GM23338 (cell line): Measurements from ENCODE around the gene NKX3-2. TPM values are rescaled to one million over a fixed set of nuclear protein-coding genes. Genes with fewer than 3 reads are reported as not detected.
A peak's percentile ranks its signal among the peaks of the same experiment; 100 is the strongest.

Source experiments
- ATAC-seq: fragments of 200-7000 bp; cut with Tn5 transposase; 3 replicates; pipeline ENCODE4 v1.9.1; 2020
- DNase-seq: peaks from one replicate; pipeline ENCODE4 v3.0.0-alpha.2; 2015; ENCODE audit warnings: low spot score
- H2AFZ ChIP-seq: fragments of 200-600 bp; sonication (generic); 2 replicates; pipeline ENCODE4 v1.8.0; 2016; ENCODE audit warnings: antibody characterized with exemption, mild to moderate bottlenecking, moderate library complexity
- H3F3A ChIP-seq: fragments of 200-600 bp; sonication (generic); replicated peaks from 2 replicates; pipeline ENCODE4 v1.8.0; 2017; ENCODE audit warnings: antibody characterized with exemption, mixed run types, low read depth
- H3K27ac ChIP-seq: fragments of 200-600 bp; sonication (generic); 2 replicates; pipeline ENCODE4 v1.6.1; 2016; ENCODE audit warnings: low read depth
- H3K27me3 ChIP-seq: fragments of 200-600 bp; sonication (generic); 2 replicates; pipeline ENCODE4 v1.8.0; 2016; ENCODE audit warnings: mild to moderate bottlenecking, mixed run types, moderate library complexity; ENCODE audit not compliant: insufficient read depth
- H3K36me3 ChIP-seq: fragments of 200-600 bp; sonication (generic); 2 replicates; pipeline ENCODE4 v1.8.0; 2016; ENCODE audit warnings: mild to moderate bottlenecking; ENCODE audit not compliant: insufficient read depth
- H3K4me1 ChIP-seq: fragments of 200-600 bp; sonication (generic); 2 replicates; pipeline ENCODE4 v1.8.0; 2016; ENCODE audit warnings: mild to moderate bottlenecking, moderate library complexity; ENCODE audit not compliant: insufficient read depth
- H3K4me2 ChIP-seq: fragments of 200-600 bp; sonication (generic); 2 replicates; pipeline ENCODE4 v1.7.1; 2017; ENCODE audit warnings: mixed run types
- H3K4me3 ChIP-seq: fragments of 200-600 bp; sonication (generic); 2 replicates; pipeline ENCODE4 v1.6.1; 2016; ENCODE audit warnings: mixed run types
- H3K79me2 ChIP-seq: fragments of 200-600 bp; sonication (generic); replicated peaks from 2 replicates; pipeline ENCODE4 v1.8.0; 2017; ENCODE audit warnings: mild to moderate bottlenecking; ENCODE audit not compliant: insufficient read depth
- H3K9me2 ChIP-seq: fragments of 200-600 bp; sonication (generic); 2 replicates; pipeline ENCODE4 v1.8.0; 2017; ENCODE audit not compliant: insufficient read depth
- H4K20me1 ChIP-seq: fragments of 200-600 bp; sonication (generic); replicated peaks from 2 replicates; pipeline ENCODE4 v1.8.0; 2017; ENCODE audit warnings: mild to moderate bottlenecking; ENCODE audit not compliant: insufficient read depth
- H3K27ac Mint-ChIP-seq: 2 replicates; pipeline ENCODE4 v1.8.0; 2020; ENCODE audit warnings: inconsistent platforms, mild to moderate bottlenecking, moderate library complexity, mixed read lengths
- H3K27me3 Mint-ChIP-seq: 3 replicates; pipeline ENCODE4 v1.8.0; 2022; ENCODE audit warnings: low read depth, mild to moderate bottlenecking, moderate library complexity, mixed read lengths, inconsistent platforms; ENCODE audit not compliant: insufficient read depth, poor library complexity
- H3K36me3 Mint-ChIP-seq: 3 replicates; pipeline ENCODE4 v1.8.0; 2021; ENCODE audit warnings: low read depth, mild to moderate bottlenecking, inconsistent platforms, moderate library complexity, mixed read lengths
- H3K4me1 Mint-ChIP-seq: 3 replicates; pipeline ENCODE4 v1.8.0; 2020; ENCODE audit warnings: mild to moderate bottlenecking, inconsistent platforms, mixed read lengths
- H3K4me3 Mint-ChIP-seq: 3 replicates; pipeline ENCODE4 v1.8.0; 2021; ENCODE audit warnings: moderate library complexity, mild to moderate bottlenecking, inconsistent platforms, mixed read lengths
- H3K9me3 Mint-ChIP-seq: 3 replicates; pipeline ENCODE4 v1.8.0; 2020; ENCODE audit warnings: moderate library complexity, mild to moderate bottlenecking, inconsistent platforms, mixed read lengths
- CREB1 ChIP-seq: fragments of 250-450 bp; sonication (Bioruptor Pico); IDR thresholded peaks from 2 replicates; pipeline ENCODE4 v1.5.0; 2020; ENCODE audit warnings: low read depth, mild to moderate bottlenecking, moderate library complexity
- EZH2 ChIP-seq: fragments of 200-600 bp; sonication (generic); IDR thresholded peaks from one replicate; pipeline ENCODE4 v1.8.0; 2017; ENCODE audit warnings: antibody characterized with exemption, mild to moderate bottlenecking, low read depth; ENCODE audit not compliant: unreplicated experiment
- EZH2phosphoT487 ChIP-seq: fragments of 200-600 bp; sonication (generic); IDR thresholded peaks from one replicate; pipeline ENCODE4 v1.8.1; 2018; ENCODE audit warnings: antibody characterized with exemption; ENCODE audit not compliant: unreplicated experiment
- NANOG ChIP-seq: IDR thresholded peaks from 2 replicates; pipeline ENCODE4 v1.6.1; 2016; ENCODE audit warnings: antibody characterized with exemption, borderline replicate concordance
- POLR2AphosphoS5 ChIP-seq: IDR thresholded peaks from 2 replicates; pipeline ENCODE4 v1.6.1; 2016; ENCODE audit warnings: antibody characterized with exemption, low read depth
- STAT1 ChIP-seq: IDR thresholded peaks from one replicate; pipeline ENCODE4 v1.6.1; 2016; ENCODE audit warnings: antibody characterized with exemption; ENCODE audit not compliant: unreplicated experiment
- ZNF114 ChIP-seq: fragments of 250-450 bp; sonication (Bioruptor Pico); IDR thresholded peaks from 2 replicates; pipeline ENCODE4 v1.5.0; 2020; ENCODE audit warnings: mild to moderate bottlenecking, moderate library complexity
- ZNF331 ChIP-seq: fragments of 250-450 bp; sonication (Bioruptor Pico); IDR thresholded peaks from 2 replicates; pipeline ENCODE4 v1.5.0; 2020; ENCODE audit warnings: low read depth, mild to moderate bottlenecking, moderate library complexity
- polyA plus RNA-seq: library from polyadenylated mRNA; unstranded; fragments of >200 nt; fragmentation: Nextera tagmentation; extraction: Ambion mirVana; gene quantifications from 2 replicates; pipeline ENCODE4 v1.2.1, GENCODE V29; 2016
- total RNA-seq: library from RNA; depleted of rRNA; stranded (reverse); fragments of >200 nt; shearing (Covaris generic); gene quantifications from 2 replicates; pipeline ENCODE4 v1.2.3, GENCODE V29; 2014
- TF ChIP-seq, protein P1 (sequence below): IDR thresholded peaks from one replicate; pipeline ENCODE4 v1.6.1; 2018; ENCODE audit warnings: antibody characterized with exemption; ENCODE audit not compliant: unreplicated experiment
- TF ChIP-seq, protein P2 (sequence below), 2 experiments: fragments of 200-600 bp in 1 of 2; sonication (generic) in 1 of 2; conservative IDR thresholded peaks; 2 replicates each; pipeline versions ENCODE4 v1.5.1 to v1.6.1; 2016 to 2017; ENCODE audit warnings: antibody characterized with exemption in 2 of 2, low read depth in 2 of 2, mild to moderate bottlenecking in 2 of 2, moderate library complexity in 1 of 2
- TF ChIP-seq, protein P3 (sequence below): IDR thresholded peaks from 2 replicates; pipeline ENCODE4 v1.6.1; 2016; ENCODE audit warnings: antibody characterized with exemption

Gene NKX3-2
- total and polyA plus RNA-seq, 2 experiments from 2014 or later, result 0.14 TPM; not detected in 1

DNA sequence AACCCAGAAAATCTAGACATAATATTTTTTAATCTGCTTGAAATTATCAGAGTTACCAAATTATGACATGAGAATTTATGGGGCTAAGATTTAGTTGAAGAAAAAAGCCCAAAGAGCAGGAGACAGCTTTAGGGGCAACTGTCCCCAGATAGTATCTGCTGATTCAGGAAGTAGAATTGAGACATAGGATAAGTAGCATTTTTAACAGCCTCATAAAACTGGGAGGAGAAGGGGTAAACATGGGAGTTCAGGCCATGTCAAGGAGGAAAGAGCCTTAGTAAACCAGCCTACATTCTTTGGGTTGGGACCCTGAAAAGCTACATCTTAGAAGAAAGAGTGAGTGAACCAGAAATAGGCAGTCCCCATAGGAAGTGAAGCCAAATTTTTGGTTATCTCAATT is 50.5 kb downstream of the NKX3-2 start:
- H2AFZ ChIP-seq, result 0 out of 2 replicates have a peak overlapping the region, but pooled peaks have one; percentile 29
- Mint-ChIP-seq H3K9me3 (no peaks in the 10 kb centered on the region), H3K27me3 (no peaks in the 10 kb centered on the region), H3K27ac (no peak overlapping the region), H3K4me1 (no peaks in the 10 kb centered on the region; the same call in 1 of the 3 replicates), H3K36me3 (no peaks in the 10 kb centered on the region), H3K4me3 (no peak overlapping the region)
- no peaks in the 10 kb centered on the region for H3K4me1 ChIP-seq
- no peak overlapping the region for H3K4me2 ChIP-seq
- H4K20me1 ChIP-seq, result no peaks in the 10 kb centered on the region
- H3F3A ChIP-seq, result no peaks in the 10 kb centered on the region
- H3K36me3 ChIP-seq, result no peaks in the 10 kb centered on the region
- H3K4me3 ChIP-seq, result no peak overlapping the region
- no peak for DNase-seq
- H3K79me2 ChIP-seq, result no peaks in the 10 kb centered on the region
- H3K27me3 ChIP-seq, result no peaks in the 10 kb centered on the region
- no peak for ATAC-seq
- H3K9me2 ChIP-seq, result no peaks in the 10 kb centered on the region
- TF ChIP-seq, protein P1, sequence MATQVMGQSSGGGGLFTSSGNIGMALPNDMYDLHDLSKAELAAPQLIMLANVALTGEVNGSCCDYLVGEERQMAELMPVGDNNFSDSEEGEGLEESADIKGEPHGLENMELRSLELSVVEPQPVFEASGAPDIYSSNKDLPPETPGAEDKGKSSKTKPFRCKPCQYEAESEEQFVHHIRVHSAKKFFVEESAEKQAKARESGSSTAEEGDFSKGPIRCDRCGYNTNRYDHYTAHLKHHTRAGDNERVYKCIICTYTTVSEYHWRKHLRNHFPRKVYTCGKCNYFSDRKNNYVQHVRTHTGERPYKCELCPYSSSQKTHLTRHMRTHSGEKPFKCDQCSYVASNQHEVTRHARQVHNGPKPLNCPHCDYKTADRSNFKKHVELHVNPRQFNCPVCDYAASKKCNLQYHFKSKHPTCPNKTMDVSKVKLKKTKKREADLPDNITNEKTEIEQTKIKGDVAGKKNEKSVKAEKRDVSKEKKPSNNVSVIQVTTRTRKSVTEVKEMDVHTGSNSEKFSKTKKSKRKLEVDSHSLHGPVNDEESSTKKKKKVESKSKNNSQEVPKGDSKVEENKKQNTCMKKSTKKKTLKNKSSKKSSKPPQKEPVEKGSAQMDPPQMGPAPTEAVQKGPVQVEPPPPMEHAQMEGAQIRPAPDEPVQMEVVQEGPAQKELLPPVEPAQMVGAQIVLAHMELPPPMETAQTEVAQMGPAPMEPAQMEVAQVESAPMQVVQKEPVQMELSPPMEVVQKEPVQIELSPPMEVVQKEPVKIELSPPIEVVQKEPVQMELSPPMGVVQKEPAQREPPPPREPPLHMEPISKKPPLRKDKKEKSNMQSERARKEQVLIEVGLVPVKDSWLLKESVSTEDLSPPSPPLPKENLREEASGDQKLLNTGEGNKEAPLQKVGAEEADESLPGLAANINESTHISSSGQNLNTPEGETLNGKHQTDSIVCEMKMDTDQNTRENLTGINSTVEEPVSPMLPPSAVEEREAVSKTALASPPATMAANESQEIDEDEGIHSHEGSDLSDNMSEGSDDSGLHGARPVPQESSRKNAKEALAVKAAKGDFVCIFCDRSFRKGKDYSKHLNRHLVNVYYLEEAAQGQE, result no peak
- TF ChIP-seq, protein P2, sequence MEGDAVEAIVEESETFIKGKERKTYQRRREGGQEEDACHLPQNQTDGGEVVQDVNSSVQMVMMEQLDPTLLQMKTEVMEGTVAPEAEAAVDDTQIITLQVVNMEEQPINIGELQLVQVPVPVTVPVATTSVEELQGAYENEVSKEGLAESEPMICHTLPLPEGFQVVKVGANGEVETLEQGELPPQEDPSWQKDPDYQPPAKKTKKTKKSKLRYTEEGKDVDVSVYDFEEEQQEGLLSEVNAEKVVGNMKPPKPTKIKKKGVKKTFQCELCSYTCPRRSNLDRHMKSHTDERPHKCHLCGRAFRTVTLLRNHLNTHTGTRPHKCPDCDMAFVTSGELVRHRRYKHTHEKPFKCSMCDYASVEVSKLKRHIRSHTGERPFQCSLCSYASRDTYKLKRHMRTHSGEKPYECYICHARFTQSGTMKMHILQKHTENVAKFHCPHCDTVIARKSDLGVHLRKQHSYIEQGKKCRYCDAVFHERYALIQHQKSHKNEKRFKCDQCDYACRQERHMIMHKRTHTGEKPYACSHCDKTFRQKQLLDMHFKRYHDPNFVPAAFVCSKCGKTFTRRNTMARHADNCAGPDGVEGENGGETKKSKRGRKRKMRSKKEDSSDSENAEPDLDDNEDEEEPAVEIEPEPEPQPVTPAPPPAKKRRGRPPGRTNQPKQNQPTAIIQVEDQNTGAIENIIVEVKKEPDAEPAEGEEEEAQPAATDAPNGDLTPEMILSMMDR (conservative IDR thresholded peaks at IDR 0.05; ENCODE audit: low read depth in 2 of 2), result no peak
- no peak overlapping the region for H3K27ac ChIP-seq

DNA sequence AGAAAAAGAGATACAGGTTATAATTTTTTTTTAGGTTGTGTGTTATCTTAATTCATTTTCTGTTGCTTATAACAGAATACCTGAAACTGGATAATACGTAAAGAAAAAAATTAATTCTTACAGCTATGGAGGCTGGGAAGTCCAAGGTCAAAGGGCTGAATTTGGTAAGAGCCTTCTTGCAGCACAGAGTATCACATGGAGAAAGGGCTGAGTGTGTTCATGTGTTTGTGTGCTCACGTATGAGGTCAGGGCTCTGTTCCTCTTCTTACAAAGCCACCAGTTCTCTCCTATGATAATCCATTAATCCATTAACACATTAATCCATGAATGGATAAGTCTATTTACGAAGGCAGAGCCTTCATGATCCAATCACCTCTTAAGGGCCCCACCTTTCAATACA is 51.6 kb downstream of the NKX3-2 start:
- Histone ChIP-seq H3K4me1 (no peaks in the 10 kb centered on the region), H3K36me3 (no peaks in the 10 kb centered on the region), H3K27ac (no peak overlapping the region), H3K79me2 (no peaks in the 10 kb centered on the region), H2AFZ (no peak overlapping the region), H3K4me2 (no peak overlapping the region), H3F3A (no peaks in the 10 kb centered on the region), H3K9me2 (no peaks in the 10 kb centered on the region), H3K27me3 (no peaks in the 10 kb centered on the region), H4K20me1 (no peaks in the 10 kb centered on the region), H3K4me3 (no peak overlapping the region)
- no peak overlapping the region for H3K4me3 Mint-ChIP-seq
- ATAC-seq (no peak), DNase-seq (no peak)
- no peak overlapping the region for H3K27ac Mint-ChIP-seq
- no peaks in the 10 kb centered on the region; the same call in 2 of the 3 replicates for H3K4me1 Mint-ChIP-seq
- no peaks in the 10 kb centered on the region for H3K27me3 Mint-ChIP-seq
- H3K9me3 Mint-ChIP-seq, result peaks cover 1% of the 10 kb centered on the region; the same call in 1 of the 3 replicates
- H3K36me3 Mint-ChIP-seq, result no peaks in the 10 kb centered on the region
- TF ChIP-seq EZH2 (no peak), ZNF114 (CRISPR knock-in tag) (no peak), EZH2phosphoT487 (no peak), CREB1 (CRISPR knock-in tag) (no peak), NANOG (no peak), STAT1 (no peak), ZNF331 (CRISPR knock-in tag) (no peak), POLR2AphosphoS5 (no peak)
- TF ChIP-seq, protein P2 (conservative IDR thresholded peaks at IDR 0.05; ENCODE audit: low read depth in 2 of 2), result no peak
- TF ChIP-seq, protein P3, sequence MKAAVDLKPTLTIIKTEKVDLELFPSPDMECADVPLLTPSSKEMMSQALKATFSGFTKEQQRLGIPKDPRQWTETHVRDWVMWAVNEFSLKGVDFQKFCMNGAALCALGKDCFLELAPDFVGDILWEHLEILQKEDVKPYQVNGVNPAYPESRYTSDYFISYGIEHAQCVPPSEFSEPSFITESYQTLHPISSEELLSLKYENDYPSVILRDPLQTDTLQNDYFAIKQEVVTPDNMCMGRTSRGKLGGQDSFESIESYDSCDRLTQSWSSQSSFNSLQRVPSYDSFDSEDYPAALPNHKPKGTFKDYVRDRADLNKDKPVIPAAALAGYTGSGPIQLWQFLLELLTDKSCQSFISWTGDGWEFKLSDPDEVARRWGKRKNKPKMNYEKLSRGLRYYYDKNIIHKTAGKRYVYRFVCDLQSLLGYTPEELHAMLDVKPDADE, result no peak
- TF ChIP-seq, protein P1, result no peak
